ENCODE results near the gene FCRLB. TPM values are rescaled to one million over a fixed set of nuclear protein-coding genes. Genes with fewer than 3 reads are reported as not detected.

The FCRLB gene
- total RNA-seq, 1 donor from 2014 or later, result 0.20 TPM

Other genes with a start within 250 kb of the FCRLB start
- gene FCGR2A, start 216.1 kb upstream of the FCRLB start, total RNA-seq, result 0.79 and 1.3 TPM in 2 replicates
- gene HSPA6, start 197.0 kb upstream of the FCRLB start, total RNA-seq, result 0.22 and 0.99 TPM in 2 replicates
- not detected in 2 replicates for gene FCGR3A, start 171.7 kb upstream of the FCRLB start, total RNA-seq
- gene FCGR3B, start 90.4 kb upstream of the FCRLB start, total RNA-seq, result not detected in 2 replicates
- gene FCGR2B, start 58.4 kb upstream of the FCRLB start, total RNA-seq, result not detected in 2 replicates
- gene FCRLA, start 14.3 kb upstream of the FCRLB start, total RNA-seq, result not detected in 2 replicates
- gene DUSP12, start 28.2 kb downstream of the FCRLB start, total RNA-seq, result 22.6 and 27.9 TPM in 2 replicates
- gene ATF6, start 44.8 kb downstream of the FCRLB start, total RNA-seq, result 46.0 and 76.2 TPM in 2 replicates

Measured in lung microvascular endothelial cell (primary cell).